ENCODE measurements around the gene CTDNEP1.

GRCh38 chr17:7208027-7208571, 43.4 kb downstream of the CTDNEP1 start:
- no peak for TF ChIP-seq POLR2A (IDR thresholded peaks at IDR 0.05)
- no peak for TF ChIP-seq CTCF (IDR thresholded peaks at IDR 0.05)

All from vagina (tissue), 2 donors.